GM12891 (cell line): ENCODE data around the gene RAB3A.

ENCODE experiments used
- POLR2A ChIP-seq: IDR thresholded peaks from 2 replicates; pipeline ENCODE4 v1.6.1; 2011; ENCODE audit warnings: low read depth, low read length, control low read depth
- TAF1 ChIP-seq: IDR thresholded peaks from 2 replicates; pipeline ENCODE4 v1.6.1; 2011; ENCODE audit warnings: low read depth, low read length, control low read depth

- no peak for TF ChIP-seq POLR2A
- no peak for TF ChIP-seq TAF1
Measured at GRCh38 chr19:18196511-18196845, 7.4 kb downstream of the RAB3A start.
